ENCODE results near the gene EDNRB.
"Not testable (repeated sequence)": the region's sequence is repeated elsewhere in the genome, so short reads cannot be mapped to it uniquely, and the experiment has no call there.

EDNRB gene

GRCh38 chr13:77918391-77919245 is at the start of gene EDNRB:
Gene EDNRB (minus strand): TSS chr13:77918831. CDS start chr13:77918573, 258 bp downstream.
- DNase-seq (ENCODE audit: low read depth in 2 of 3, low spot score in 1 of 3): no peak

DNA sequence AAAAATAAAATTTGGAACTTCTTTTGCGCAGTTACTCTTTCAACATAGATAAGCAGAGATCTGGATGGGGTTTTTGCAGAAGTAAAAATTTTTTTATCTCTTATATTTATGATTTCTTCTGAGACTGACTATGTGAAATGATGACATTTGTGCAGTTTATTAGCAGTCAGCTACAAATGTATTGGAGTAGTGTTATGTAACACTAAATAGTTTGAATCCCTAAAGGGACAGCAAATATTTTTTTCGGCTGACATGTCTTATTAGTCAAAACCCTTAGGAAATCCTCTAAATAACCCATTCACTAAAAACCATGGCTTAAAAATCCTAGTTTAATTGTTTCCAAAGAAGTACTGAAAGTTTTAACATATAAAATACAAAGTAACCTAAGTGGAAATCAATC is 48.0 kb upstream of the EDNRB start:
- DNase-seq (ENCODE audit: low read depth in 2 of 3, low spot score in 1 of 3): no peak

DNA sequence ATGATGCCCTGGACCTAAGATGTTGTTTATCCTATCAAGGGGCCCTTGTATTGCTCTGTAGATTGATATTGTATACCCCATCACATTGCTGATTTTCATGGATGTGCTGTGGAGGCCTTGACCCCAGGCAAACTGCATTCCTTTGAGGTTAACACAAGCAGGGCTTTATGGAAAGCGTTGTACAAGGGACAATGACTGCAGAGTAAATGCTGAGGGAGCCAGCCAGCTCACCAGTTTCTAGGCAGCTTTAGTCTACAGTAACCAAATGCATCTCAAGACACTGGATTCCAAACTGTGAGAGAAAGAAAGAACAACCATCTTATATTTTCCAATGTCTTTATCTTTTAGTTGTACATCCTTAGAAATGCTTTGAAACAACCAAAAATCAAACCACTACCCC is 34.1 kb upstream of the EDNRB start:
- no peak for DNase-seq (ENCODE audit: low read depth in 2 of 3, low spot score in 1 of 3)

DNA sequence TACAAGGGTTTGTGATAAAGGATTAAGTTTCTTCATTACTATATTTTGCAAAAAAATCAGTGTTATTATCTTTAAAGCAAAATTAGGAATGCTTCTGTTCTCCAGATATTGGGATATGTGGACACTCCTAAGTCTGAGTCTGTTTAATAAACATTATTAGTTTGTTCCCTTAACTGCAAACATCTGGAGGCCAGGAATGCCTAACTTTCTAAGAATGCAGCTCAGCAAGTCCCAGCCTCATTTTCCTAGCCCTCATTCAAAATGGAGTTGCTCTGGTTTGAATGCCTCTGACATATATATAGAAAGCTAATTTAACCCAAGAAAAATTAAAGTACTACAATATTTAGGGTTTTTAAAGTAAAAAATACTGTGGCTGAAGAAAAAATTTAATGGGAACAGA is 33.6 kb upstream of the EDNRB start:
- no peak for DNase-seq (ENCODE audit: low read depth in 2 of 3, low spot score in 1 of 3)

DNA sequence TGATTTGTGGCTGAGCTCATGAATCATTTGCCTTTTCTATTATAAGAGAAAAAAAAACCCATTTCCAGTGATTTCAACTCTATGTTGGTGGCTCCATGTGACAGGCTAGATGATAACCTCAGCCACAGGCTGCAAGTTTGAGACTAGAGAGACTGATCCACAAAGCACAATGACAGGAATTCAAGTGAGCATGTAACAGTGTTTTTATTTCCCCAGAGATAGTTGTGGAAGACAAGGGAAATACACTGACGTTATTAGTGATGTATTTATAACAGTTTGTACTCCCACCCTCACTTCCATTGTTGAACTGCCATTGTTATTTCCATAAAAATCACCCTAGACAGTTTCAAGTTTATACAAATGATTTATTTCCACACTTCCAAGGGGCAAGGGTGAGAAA is 27.9 kb upstream of the EDNRB start:
- no peak for DNase-seq (ENCODE audit: low read depth in 2 of 3, low spot score in 1 of 3)

GRCh38 chr13:77935063-77935462 is 16.4 kb upstream of the EDNRB start:
- not testable (repeated sequence) for DNase-seq (ENCODE audit: low read depth in 2 of 3, low spot score in 1 of 3)

- DNase-seq (ENCODE audit: low read depth in 2 of 3, low spot score in 1 of 3): no peak
Measured at GRCh38 chr13:77930430-77930829, 11.8 kb upstream of the EDNRB start.

- no peak for DNase-seq (ENCODE audit: low read depth in 2 of 3, low spot score in 1 of 3)
Measured at GRCh38 chr13:77928909-77929308, 10.3 kb upstream of the EDNRB start.

- no peak for DNase-seq (ENCODE audit: low read depth in 2 of 3, low spot score in 1 of 3)
Measured at GRCh38 chr13:77925616-77926015, 7.0 kb upstream of the EDNRB start.

GRCh38 chr13:77919921-77920294 is 1.3 kb upstream of the EDNRB start:
- no peak for DNase-seq (ENCODE audit: low read depth in 2 of 3, low spot score in 1 of 3)

GRCh38 chr13:77919246-77919920 is 752 bp upstream of the EDNRB start:
- no peak for DNase-seq (ENCODE audit: low read depth in 2 of 3, low spot score in 1 of 3)

- no peak for DNase-seq (ENCODE audit: low read depth in 2 of 3, low spot score in 1 of 3)
Measured at GRCh38 chr13:77916488-77916887, 2.1 kb downstream of the EDNRB start.

DNA sequence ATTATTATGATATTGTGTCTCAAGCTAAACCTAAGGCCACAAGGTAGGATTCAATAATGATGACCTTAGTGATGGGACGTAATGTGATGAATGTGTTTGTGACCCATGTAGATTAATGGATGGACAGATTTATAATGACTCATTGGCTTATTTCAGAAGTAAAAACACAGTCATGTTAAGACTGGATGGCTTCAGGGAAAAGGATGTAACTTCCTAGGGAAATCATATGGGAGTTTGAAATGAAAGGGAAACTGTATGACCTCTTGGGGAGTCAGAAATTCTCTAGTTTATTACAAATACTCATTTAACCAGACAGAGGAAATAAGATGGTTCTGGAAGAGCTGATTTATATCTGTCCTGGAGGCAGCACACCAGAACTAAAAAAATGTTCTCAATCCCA is 2.9 kb downstream of the EDNRB start:
- DNase-seq (ENCODE audit: low read depth in 2 of 3, low spot score in 1 of 3): no peak

- DNase-seq (ENCODE audit: low read depth in 2 of 3, low spot score in 1 of 3): no peak
Measured at GRCh38 chr13:77913003-77913402, 5.6 kb downstream of the EDNRB start.

- no peak for DNase-seq (ENCODE audit: low read depth in 2 of 3, low spot score in 1 of 3)
Measured at GRCh38 chr13:77911751-77912150, 6.9 kb downstream of the EDNRB start.

DNA sequence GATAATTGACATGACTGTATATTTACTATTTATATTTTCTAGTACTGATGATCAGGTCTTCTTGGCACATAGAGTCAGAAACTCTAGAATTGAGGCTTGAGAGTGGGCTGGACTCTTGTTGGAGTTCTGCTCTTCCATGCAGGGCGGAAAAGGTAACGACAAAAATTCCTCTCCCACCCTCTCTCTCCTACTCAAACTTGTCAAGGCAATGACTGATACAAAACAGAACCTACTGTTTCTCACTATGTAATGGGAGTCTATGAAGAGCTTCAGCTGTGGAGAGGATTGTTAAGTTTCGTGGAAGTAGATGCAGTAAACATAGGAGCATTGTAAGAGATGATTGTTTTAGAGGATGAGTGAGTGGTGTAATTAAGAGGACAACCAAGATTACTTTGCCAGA is 8.8 kb downstream of the EDNRB start:
- DNase-seq (ENCODE audit: low read depth in 2 of 3, low spot score in 1 of 3): no peak

GRCh38 chr13:77908531-77908930 is 10.1 kb downstream of the EDNRB start:
- no peak for DNase-seq (ENCODE audit: low read depth in 2 of 3, low spot score in 1 of 3)

- no peak for DNase-seq (ENCODE audit: low read depth in 2 of 3, low spot score in 1 of 3)
Measured at GRCh38 chr13:77907666-77908341, 10.8 kb downstream of the EDNRB start.

DNA sequence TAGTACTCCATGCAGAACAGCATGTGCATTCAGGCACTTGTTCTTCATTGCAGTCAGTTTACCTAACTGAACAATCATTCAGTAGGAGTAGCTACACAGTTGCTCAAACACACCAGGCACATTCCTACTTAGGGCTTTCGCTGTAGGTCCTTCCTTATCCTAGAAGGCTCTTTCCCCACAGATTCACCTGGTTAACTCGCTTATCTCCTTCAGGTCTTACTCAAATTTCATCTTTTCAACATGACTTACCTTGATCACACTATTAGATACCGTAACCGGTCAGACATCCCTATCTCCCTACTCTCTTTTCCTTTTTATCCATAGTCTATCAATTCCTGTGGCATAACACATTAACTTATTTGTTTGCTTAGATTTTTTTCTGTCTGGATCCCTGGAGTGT is 14.6 kb downstream of the EDNRB start:
- DNase-seq (ENCODE audit: low read depth in 2 of 3, low spot score in 1 of 3): no peak

GRCh38 chr13:77903435-77903834 is 15.2 kb downstream of the EDNRB start:
- no peak for DNase-seq (ENCODE audit: low read depth in 2 of 3, low spot score in 1 of 3)

- DNase-seq (ENCODE audit: low read depth in 2 of 3, low spot score in 1 of 3): no peak
Measured at GRCh38 chr13:77902319-77902963, 16.2 kb downstream of the EDNRB start.

- no peak for DNase-seq (ENCODE audit: low read depth in 2 of 3, low spot score in 1 of 3)
Measured at GRCh38 chr13:77898097-77898496, 20.5 kb downstream of the EDNRB start.

Measured in stimulated activated CD4-positive, alpha-beta T cell treated with anti-CD3 and anti-CD28 coated beads, Interleukin-12 subunit alpha, Interleukin-12 subunit beta, amount 100 ng/mL, for 48 hours (primary cell).